T-helper 9 cell (primary cell): ENCODE results near the gene PPM1D.
A peak's percentile ranks its signal among the peaks of the same experiment; 100 is the strongest.
"Not testable (repeated sequence)": the region's sequence is repeated elsewhere in the genome, so short reads cannot be mapped to it uniquely, and the experiment has no call there.

Source experiments
- DNase-seq: peaks from one replicate; pipeline ENCODE4 v3.0.0-alpha.2; 2020

Gene PPM1D

DNA sequence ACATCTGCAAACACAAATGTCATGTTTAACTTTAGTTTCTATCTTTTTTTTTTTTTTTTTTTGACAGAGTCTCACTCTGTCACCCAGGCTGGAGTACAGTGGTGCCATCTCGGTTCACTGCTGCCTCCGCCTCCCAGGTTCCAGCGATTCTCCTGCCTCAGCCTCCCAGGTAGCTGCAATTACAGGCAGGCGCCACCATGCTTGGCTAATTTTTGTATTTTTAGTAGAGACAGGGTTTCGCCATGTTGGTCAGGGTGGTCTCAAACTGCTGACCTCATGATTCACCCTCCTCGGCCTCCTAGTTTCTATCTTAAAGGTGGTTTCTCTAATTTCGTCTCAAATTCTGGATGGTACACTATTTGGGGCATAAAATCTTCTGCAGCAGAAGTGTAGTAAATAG, 5.8 kb upstream of the PPM1D start:
- not testable (repeated sequence) for DNase-seq

DNA sequence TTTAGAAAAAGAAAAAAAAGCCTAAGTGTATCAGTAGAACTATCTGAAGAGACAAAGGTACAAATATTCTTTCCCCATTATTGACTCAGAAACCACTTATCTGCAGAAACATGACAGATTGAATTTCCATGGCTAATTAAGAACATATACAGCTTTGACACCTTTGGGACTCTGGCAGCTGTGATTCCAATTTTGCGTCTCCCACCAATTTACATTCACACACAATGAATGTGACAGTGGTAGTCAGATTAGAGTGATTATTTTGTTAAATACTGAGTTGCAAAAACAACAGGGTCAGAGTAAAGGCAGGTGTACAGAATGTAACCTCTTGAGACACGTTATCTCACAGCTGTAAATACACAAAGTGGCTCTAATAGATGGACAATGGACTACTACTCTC, 5.3 kb upstream of the PPM1D start:
- no peak for DNase-seq

DNA sequence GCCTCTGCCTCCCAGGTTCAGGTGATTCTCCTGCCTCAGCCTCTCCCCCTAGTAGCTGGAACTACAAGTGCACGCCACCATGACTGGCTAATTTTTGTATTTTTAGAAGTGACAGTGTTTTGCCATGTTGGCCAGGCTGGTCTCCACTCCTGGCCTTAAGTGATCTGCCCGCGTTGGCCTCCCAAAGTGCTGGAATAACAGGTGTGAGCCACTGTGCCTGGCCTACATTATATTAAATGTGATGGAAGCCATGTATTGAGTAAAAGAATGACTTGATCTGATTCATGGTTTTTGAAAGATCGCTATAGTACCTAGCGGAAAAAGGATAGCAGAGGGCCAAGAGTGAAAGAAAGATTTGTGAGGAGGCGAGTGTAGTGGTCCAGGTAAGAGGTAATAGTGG, 2.7 kb upstream of the PPM1D start:
- DNase-seq, result no peak

DNA sequence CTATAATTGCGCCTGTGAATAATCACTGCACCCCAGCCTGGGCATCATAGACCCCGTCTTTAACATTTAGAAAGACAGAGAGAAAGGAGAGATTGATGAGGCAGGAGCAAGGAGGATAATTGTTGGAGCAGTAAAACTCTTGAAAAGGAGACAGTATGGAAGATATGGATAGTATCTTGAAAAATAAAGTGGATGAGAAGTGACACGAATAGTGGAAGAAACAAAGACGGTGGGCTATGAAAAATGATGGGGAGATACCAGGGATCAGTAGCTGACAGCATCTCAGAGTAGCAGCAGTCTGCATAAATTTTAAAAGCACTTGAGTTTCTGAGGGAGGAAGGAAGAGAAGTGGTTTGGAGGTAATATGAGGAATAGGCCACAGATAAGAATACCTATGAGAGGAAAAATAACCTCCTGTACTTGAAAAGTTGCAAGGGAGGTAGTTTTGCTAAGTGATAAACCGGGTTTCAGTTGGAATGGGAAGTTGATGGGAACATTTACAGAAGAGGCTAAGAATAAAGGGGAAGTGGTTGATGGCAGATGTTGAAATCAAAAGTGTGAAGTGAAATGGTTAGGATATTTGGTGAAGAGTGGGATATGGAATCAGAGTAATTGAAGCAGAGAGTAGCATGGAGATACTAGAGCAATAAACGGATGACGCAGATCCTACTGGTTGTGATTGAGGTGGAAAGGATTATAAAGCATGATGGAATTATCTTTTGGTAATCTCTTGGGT, 1.8 kb upstream of the PPM1D start:
- no peak for DNase-seq

DNA sequence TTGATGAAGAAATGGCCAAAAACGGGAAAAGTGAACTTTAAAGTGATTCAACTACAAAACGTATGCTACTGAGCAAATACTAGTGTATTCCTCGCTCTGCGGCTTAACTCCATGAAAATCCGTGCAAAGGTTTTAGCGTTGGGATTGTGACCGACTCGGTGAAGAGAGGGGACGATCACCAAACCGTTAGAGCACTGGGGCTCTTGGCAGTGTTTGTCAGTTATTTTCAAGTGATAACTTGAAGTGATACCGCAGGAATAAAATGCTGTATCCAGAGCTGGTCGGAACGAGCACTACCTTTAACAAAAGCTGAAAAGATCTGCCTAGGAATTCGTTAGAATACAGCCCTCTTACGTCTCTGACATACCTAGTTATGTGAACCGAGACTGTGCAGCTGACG, 773 bp upstream of the PPM1D start:
- no peak for DNase-seq

DNA sequence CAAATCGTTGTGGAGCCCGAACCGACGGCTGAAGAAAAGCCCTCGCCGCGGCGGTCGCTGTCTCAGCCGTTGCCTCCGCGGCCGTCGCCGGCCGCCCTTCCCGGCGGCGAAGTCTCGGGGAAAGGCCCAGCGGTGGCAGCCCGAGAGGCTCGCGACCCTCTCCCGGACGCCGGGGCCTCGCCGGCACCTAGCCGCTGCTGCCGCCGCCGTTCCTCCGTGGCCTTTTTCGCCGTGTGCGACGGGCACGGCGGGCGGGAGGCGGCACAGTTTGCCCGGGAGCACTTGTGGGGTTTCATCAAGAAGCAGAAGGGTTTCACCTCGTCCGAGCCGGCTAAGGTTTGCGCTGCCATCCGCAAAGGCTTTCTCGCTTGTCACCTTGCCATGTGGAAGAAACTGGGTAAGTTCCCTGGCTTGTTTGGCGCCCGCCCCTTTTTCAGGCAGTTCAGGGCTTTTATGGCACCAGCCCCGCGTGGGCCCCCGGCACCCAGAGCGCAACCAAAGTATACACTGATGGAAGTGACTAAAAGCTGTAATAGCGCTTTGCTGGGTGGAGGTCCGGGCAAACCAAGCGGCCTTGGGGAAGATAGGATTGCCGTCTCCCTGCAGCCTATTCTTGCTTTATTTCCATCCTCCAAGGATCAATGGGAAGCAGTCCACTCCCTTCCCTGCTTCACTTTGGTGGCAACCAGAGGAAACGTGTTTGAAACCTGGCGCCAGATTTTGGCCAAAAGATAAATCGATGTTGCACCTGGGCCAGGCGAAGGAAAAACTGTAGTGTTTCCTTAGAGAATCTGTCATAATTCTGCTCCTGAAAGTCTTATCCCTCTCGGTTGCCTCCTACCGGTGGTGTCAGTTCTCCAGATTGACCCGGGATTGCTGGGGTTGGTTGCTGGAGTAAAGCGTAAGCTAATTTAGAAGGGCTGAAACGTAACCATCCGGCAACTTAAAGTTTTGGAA, 775 bp downstream of the PPM1D start:
- DNase-seq, result peak; percentile 52

GRCh38 chr17:60601447-60602384, 1.7 kb downstream of the PPM1D start:
- peak; percentile 8 for DNase-seq

DNA sequence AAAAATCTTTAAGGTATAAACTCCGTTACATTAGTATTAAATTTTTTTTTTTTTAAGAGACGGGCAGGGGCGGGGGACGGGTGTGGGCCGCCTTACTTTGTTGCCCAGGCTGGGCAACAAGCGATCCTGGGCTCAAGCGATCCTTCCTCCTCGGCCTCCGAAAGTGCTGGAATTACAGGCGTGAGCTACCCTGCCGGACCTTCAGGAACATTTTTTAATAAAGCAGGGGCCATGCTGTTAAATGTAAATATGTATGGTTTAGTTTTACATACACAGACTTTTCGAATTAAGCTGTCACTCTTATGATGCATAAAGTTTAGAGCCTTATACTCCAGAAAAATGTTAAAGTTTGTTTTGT, 2.4 kb downstream of the PPM1D start:
- no peak for DNase-seq

- DNase-seq, result no peak
Observed at GRCh38 chr17:60602871-60603270, 2.9 kb downstream of the PPM1D start.

GRCh38 chr17:60603477-60603876, 3.5 kb downstream of the PPM1D start:
- DNase-seq, result not testable (repeated sequence)

- no peak for DNase-seq
Observed at GRCh38 chr17:60604686-60605334, 4.8 kb downstream of the PPM1D start.

- DNase-seq, result no peak
Observed at GRCh38 chr17:60606036-60606435, 6.0 kb downstream of the PPM1D start.

DNA sequence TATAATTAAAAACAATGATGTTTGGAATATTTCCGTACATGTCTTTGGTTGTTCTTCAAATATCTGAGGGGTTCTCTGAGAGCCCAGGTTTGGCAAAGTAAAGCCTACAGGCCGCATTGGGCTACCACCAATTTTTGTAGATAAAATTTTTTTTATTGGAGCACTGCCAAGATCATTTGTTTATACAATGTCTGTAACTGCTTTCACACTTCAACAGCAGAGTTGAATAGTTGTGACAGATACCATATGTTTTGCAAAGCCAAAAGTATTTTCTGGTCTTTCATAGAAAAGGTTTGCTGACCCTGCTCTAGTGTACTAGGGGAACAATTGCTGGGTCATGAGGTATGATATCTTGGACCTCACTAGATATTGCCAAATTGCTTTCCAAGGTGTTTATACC, 10.5 kb downstream of the PPM1D start:
- DNase-seq, result no peak

- DNase-seq, result not testable (repeated sequence)
Observed at GRCh38 chr17:60611321-60611720, 11.3 kb downstream of the PPM1D start.

DNA sequence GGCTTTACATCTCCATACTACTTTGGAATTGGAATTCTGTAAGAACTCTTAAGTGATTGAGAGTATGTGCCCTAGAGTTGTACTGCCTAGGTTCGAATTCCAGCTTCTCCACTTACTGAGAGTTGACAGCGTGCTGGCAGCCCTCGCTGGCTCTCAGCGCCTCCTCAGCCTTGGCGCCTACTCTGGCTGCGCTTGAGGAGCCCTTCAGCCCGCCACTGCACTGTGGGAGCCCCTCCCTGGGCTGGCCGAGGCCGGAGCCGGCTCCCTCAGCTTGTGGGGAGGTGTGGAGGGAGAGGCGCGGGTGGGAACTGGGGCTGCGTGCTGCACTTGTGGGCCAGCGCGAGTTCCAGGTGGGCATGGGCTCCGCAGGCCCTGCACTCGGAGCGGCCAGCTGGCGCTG, 13.3 kb downstream of the PPM1D start:
- no peak for DNase-seq

- DNase-seq, result not testable (repeated sequence)
Observed at GRCh38 chr17:60613796-60614195, 13.8 kb downstream of the PPM1D start.

DNA sequence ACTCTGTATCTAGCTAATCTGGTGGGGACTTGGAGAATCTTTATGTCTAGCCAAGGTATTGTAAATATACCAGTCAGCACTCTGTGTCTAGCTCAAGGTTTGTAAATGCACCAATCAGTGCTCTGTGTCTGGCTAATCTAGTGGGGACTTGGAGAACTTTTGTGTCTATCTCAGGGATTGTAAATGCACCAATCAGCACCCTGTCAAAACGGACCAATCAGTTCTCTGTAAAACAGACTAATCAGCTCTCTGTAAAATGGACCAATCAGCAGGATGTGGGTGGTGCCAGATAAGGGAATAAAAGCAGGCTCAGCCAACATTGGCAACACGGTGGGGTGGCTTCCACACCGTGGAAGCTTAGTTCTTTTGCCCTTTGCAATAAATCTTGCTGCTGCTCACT, 14.3 kb downstream of the PPM1D start:
- not testable (repeated sequence) for DNase-seq

DNA sequence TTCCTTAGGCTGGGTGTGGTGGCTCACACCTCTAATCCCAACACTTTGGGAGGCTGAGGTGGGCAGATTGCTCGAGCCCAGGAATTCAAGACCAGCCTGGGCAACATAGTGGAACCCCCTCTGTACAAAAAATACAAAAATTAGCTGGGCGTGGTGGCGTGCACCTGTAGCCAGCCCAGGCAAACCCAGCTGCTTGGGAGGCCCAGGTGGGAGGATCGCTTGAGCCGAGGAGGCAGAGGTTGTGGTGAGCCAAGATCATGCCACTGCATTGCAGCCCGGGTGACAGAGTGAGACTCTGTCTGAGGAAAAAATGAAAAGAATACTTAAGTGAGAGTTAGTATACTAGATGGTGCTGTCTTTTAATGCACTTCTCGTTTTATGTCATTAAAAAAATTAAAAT, 15.1 kb downstream of the PPM1D start:
- DNase-seq, result no peak

GRCh38 chr17:60615840-60616239, 15.8 kb downstream of the PPM1D start:
- DNase-seq, result no peak

GRCh38 chr17:60618080-60618479, 18.1 kb downstream of the PPM1D start:
- DNase-seq, result no peak

DNA sequence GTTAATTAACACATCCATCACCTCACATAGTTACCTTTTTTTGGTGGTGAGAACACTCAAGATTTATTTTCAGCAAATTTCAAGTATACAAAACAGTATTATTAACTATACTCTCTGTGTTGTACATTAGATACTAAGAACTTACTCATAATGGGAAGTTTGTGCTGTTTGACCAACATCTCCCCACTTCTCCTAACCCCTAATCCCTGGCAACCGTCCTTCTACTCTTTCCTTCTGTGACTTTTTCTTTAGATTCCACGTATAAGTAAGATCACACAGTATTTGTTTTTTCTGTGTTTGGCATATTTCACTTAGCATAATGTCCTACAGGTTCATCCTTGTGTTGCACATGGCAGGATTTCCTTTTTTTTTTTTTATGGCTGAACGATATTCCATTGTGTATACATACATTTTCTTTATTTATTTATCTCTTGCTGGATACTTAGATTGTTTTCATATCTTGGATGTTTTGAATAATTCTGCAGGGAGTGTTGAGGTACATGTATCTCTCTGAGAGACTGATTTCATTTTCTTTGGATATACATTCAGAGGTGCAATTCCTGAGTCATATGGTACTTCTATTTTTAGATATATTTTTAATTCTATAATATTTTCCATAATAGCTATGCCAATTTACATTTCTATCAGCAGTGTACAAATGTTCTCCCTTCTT, 19.0 kb downstream of the PPM1D start:
- no peak for DNase-seq

DNA sequence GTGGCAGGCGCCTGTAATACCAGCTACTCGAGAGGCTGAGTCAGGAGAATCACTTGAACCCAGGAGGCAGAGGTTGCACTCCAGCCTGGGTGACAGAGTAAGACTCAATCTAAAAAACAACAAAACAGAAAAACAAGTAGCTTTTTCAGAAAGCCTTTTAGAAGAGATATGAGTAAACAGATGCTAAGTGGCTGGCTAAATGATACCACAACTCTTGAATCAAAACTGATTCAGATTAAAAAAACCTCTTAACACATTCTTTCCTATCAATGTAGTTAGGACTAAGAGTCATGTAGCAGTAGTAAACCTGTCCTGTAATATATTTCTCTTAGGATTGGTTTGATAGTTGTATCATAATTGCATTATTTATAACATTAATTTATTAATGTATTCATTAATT, 23.0 kb downstream of the PPM1D start:
- no peak for DNase-seq
